GM19240 (cell line): ENCODE data around the gene MOK.

Experiments
- DNase-seq: peaks from one replicate; pipeline ENCODE4 v3.0.0; 2011; ENCODE audit warnings: low spot score; ENCODE audit not compliant: insufficient read length

The MOK gene

DNA sequence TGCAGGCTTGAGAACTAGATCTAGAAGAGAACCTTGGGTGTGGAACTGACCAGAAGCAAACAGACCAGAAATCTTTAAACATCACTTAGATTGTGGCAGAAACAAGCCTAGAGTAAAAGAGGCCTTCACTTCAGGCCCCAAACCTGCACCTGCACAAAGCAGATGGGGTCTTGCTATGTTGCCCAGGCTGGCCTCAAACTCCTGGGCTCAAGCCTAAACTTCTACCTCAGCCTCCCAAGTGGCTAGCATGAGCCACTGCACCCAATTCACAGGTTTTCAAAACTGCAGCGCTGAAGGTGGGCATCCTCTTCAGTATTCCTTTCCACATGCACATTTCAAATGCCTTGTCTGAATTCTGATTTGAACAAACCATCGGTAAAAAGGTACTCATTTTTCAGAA is 19.9 kb downstream of the MOK start:
- DNase-seq, result no peak

DNA sequence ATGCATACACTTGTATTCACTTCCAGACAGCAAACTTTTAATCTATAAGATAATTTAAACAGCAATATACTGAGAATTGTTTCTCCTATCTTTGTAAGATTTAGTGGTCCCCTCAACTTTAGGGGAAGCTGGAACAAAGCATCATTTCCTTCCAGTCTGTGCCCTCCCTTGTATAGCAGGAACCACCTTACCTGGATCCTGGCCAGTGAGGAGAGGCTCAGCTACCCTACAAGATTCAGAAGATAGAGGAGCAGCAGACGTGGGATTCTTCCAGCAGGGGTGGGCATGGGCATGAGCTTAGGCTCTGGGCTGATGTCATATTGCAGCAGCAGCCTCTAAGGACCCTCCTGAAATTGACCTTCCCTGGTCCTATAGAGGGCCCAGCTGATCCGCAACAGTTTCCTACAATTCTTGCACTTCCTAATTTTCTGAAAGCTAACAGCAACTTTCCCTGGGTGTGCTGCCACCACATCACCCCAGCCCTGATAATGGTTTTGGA is 21.3 kb downstream of the MOK start:
- DNase-seq, result no peak

DNA sequence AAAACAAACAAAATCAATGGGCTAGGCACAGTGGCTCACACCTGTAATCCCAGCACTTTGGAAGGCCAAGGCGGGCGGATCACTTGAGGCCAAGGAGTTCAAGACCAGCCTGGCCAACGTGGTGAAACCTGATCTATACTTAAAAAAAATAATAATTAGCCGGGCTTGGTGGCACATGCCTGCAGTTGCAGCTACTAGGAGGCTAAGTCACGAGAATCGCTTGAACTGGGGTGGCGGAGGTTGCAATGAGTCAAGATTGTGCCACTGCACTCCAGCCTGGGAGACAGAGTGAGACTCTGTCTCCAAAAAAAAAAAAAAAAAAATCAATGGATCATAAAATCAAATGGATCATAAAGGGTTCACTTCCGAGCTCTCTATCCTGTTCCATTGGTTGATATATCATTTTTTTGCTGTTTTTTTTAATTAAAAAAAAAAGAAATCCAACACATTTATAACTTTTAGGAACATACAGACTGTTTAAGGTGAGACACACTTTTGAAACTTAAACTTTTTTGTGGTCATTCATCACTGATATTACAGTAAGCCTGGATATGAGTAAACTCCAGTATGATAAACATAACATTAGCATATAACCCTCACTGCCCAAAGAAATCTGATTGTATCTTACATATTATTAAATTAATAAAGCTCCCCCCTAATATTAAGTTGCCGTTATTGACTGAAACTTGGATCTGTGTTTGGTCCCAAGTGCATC is 22.1 kb downstream of the MOK start:
- no peak for DNase-seq

DNA sequence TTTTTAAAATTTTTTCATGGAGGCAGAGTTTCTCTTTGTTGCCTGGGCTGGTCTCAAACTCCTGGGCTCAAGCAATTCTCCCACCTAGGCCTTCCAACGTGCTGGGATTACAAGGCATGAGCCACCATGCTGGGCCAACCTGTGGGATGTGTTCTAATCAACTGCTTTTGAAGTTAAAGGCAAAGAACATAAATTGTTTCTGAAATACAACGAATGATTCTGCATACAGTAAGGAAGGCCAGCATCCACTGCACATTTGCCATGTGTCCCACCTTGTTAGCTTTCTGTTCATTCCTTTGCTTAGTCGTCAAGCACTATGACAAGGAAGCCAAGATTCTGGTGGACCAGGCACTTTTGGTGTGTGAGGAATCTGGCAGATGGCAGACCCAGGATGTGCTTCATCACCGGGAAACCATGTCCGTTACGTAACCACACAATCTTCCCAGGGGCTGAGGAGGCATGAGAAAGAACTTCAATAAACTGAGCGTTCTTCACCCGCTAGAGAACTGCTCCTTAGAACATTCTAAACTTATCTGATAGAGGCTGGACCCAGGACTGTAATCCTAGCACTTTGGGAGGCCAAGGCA is 24.5 kb downstream of the MOK start:
- no peak for DNase-seq

DNA sequence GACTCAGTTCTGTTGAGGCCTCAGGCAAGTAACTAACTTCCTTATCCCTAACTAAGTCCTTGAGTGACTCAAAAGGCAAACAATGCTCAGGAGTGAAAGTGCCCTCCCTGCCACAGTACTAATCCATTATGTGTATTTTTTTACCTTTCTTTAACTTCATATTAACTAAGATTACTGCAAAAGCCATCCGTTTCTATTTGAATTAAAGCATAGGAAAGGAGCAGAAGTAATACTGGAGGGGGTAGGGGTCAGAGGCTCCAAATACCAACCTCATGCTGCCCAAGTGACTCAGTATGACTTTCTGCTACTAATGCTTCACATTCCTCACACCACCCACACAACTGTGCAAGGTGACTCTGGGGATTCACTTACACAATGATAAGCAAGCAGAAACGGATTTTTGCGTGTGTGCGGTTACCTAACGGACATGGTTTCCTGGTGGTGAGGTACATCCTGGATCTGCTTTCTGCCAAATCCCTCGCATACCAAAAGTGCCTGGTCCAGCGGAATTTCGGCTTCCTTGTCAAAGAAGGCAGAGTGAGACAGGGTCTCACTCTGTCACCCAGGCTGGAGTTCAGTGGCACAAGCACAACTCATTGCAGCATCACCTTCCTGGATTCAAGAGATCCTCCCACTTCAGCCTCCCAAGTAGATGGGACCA is 25.1 kb downstream of the MOK start:
- no peak for DNase-seq

DNA sequence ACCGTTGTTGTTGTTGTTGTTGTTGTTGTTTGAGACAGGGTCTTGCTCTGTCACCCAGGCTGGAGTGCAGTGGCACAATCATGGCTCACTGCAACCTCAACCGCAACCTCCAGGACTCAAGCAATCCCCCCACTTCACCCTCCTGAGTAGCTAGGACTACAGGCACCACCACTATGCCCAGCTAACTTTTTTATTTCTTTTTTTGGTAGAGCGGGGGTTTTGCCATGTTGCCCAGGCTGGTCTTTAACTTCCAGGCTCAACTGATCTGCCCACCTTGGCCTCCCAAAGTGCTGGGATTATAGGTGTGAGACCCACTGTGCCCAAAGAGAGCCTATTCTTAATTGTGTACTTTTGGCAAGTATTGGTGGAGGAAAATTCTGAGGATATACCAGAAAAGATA is 25.7 kb downstream of the MOK start:
- DNase-seq, result no peak

DNA sequence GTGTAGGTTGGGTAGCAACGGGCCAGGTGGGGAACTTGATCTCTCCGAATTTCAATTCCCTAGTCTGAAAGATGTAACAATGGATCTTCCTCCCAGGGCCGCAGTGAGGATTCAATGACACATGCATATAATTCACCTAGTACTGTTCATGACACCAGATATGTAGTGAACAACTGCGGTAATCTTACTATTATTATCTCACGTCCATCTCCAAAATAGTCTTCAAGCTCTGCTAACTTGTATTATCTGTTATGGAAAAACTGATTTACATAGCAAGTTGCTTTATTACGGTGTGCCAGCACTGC is 26.4 kb downstream of the MOK start:
- DNase-seq, result no peak

DNA sequence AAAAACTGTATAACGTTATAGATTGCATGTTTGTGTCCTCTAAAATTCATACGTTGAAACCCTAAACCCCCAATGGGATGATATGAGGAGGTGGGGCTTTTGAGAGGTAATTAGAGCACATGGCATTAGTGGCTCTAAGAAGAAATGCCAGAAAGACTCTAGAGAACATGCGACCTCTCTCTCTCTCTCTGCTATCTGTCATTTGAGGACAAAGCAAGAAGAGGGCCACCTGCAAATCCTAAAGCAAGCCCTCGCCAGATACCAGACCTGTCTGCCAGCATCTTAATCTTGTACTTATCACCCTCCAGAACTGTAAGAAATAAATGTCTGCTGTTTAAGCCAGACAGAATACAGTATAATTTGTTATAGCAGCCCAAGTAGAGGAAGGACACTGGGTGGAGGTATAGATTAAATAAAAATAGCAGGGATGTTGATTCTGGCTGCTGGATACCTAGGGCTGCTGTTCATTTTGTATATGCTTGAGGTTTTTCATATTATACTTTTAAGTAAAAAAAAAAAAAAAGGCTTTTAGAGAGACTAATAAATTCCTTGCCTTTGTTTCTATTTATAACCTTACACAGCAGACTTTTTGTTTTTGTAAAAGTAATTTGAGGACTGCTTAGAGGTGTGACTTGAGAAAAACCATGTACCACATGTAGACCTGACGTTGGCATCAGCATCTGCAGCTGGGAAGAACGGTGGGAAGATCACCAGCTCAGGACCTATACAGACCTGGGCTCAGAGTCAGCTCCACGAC is 26.9 kb downstream of the MOK start:
- DNase-seq, result no peak

DNA sequence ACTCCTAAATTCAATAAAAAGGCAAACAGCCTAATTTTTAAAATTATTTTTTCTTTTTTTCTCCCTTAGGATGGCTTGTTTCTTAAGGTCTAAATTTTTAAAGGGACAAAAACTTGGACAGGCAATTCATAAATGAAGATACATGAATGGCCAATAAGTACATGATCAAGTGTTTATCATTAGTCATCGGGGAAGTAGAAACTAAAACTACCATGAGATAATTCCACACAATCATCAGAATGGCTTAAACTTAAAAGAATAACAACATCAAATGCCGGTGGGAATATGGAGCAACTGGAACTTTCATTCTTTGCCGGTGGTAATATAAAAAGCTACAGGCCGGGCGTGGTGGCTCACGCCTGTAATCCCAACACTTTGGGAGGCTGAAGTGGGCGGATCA is 29.1 kb downstream of the MOK start:
- no peak for DNase-seq

DNA sequence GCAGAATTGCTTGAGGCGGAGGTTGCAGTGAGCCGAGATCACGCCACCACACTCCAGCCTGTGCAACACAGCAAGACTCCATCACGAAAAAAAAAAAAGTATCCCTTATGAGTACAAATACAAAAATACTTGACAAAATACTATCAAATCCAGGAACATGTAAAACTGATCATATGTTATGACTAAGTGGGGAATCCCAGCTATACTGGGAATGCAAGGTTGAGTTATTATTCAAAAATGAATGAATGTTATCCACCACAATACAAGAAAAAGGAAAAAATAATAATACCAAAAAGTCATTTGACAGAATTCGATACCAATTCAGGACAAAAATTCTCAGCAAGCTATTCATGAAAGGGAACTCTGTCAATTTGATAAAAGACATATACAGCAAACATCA is 32.6 kb downstream of the MOK start:
- DNase-seq, result no peak

DNA sequence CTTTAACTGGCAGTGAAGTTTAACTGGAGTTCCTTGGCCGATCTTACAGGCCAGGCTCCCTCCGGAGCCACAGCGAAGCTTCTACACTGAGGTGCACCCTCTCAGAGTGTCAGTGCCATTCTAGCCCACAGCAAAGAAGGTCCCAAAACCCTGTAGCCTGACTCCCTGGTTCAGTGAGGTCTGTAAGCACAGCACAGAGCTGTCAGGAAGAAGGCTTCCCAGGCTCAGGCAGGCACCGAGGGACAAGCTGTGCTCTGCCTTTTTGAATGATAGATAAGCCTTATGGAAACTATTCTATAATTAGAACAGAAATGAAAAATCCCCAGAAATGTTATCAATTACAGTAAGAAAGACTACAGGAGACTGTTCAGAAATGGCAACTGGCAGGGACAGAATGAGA is 40.2 kb downstream of the MOK start:
- DNase-seq, result no peak

DNA sequence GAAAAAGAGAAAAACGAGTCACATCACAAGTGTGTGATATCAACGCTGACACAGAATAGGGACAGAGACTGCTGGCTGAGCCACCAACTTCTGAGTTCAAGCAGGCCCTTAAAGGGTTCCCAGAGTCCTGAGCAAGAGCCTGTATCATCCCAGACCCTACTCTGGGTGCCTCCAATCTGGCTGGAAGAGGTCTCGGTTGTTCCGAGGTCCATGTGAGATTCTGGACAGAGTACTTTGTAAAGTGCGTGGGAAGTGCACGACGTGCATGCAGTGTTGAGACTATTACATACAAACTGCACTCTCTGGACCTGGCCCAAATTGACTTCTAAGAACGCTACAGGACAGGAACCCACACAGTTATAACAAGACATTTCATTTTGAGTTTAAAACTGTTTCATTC is 40.6 kb downstream of the MOK start:
- DNase-seq, result no peak

DNA sequence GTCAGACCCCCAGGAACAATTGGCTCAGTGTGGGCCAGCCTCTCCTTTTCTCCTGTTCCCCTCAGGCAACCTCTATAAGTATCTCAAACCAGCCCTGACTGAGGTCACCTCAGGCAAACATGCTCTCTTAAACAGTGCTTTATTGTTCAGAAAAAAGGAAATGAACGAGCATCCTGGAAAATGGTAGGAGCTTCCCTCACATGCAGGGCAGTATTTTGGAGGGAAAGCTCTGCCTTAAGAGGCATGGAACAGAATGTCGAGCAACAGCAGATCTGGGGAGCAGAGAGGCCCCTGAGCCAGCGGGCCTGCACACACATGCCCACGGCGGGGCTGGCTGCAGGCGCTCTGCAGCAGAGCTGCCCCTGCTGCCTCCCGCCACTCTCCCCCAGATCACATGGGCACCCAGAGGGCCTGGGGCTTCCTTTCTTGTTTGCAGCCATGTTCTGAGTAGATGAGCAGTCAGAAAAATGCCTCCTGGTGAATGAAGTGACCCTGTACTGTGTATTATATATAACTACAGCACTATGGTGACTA is 42.0 kb downstream of the MOK start:
- no peak for DNase-seq

DNA sequence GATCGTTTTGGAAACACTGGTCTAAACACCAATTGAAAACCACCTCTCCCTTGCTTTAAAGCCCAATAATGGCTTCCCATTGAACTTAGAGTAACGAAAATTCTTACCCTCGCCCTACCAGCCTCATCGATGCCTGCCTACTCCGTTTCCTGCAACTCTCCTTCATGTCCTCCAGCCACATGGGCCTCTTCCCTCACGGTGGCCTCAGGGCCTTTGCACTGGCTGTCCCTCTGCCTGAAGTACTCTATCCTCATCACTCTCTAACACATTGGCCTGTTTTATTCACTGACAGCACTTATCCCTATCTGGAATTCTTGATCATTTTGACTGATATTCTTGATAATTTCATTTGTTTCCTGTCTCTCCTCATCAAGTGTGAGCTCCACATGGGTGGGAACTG is 46.8 kb downstream of the MOK start:
- no peak for DNase-seq

DNA sequence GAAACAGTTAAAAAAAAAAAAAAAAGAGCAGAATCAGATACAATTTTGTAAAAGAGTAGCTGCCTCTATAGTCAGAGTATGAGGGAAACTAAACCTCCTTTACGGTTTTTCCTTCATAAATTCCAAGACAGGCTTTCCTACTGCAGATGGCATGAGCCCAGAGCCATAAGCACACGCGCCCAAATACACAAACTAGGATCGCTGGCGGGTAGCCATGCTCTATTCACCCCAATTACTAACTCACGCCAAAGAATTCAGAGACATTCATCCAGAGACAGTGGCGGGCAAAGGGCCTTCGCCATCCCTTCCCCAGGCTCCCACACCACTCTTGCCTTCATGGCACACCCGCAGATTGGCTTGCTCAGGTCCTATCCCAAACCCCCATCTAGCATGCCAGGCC is 48.2 kb downstream of the MOK start:
- no peak for DNase-seq

DNA sequence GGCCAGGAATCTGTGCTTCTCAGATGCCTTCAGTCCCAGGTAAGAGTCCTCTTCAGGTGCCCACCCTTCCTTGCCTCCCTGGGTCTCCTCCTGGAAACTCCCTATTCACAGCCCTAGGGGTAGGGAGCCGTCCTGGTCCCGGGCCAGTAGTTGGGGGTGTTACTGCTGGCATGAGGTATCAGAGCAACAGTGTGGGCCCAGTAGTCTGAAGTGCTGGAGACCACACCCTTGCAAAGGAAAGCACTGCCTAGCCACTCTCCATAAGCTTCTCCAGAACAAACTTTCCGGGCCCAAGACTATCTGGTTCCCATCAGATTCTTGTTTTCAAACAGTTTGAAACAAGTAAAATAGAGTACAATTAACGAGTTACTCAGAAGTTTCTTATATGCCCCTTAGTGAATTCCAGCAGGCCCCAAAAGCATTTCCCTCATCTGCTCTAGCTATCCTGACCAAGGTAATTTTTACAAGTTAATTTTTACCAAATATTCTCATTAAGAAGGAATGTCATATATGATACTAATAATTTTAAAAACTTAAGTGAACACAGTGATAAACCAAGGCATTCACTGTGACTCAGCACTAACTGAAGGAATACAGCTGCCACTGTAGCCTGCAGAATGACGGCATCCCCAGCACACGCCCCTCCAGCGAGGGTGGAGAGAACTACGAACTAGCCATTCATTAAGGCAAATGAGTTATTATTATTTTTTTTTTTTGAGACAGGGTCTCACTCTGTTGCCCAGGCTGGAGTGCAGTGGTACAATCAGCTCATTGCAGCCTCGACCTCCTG is 49.4 kb downstream of the MOK start:
- no peak for DNase-seq

DNA sequence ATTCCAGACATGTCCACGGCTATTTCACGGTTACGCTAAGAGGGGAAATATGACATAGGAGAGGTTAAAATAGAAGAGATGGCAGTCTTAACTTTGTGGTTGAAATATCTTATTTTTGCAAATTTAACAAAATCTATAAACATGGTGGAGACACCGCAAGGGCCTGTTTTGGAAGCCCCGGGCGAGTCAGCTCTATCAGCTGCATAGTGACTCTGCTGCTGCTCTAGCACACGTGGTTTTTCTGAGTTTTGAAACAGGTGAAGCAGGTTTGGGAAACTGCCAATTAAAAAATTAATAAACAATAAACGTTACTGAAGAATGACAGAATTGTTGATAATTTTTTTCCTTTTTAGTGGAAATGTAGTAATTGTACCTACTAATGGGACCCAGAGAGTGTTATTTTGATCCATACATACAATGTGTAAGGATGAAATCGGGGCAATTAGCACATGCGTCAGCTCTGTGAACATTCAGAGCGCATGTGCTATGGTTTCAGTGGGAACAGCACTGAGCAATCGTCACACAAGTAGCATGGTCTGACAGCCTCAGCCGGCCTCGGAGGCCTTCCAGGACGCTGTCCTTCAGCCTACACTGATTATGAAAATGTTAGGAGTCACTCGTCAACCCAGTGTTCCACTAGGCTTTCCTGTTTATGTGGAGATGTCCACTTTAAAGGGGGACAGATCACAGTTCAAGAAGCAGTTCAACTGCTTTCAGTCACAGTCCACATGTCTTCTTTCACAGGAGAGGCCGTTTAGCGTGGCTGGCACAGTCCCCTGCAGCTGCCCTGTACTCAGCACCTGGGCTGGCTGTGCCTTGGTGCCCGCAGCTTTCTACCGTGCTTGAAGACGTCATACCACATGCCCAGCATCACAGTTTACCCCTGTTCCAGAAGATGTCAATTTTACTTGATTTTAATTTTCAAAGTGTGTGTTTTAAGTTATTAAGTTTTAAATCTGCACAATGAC is 51.8 kb downstream of the MOK start:
- DNase-seq, result no peak

DNA sequence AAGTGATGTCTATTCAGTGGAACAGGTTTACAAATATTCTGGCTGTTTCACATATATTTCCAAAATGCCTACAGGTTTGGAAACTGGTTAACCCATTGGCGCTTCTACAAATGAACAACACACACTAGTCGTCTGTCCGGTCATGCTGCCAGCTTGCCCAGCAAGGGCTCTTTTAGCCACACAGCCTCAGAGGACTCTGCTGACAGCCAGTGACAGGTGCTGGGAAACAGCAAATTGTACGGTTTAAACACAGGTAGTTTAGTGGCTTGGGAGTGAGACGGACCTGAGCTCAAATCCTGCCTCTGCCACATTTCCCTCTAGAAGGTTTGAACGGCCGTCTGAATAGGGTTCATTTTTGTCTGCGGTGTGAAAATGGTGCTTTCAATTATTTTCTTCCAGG is 53.8 kb downstream of the MOK start:
- DNase-seq, result no peak

DNA sequence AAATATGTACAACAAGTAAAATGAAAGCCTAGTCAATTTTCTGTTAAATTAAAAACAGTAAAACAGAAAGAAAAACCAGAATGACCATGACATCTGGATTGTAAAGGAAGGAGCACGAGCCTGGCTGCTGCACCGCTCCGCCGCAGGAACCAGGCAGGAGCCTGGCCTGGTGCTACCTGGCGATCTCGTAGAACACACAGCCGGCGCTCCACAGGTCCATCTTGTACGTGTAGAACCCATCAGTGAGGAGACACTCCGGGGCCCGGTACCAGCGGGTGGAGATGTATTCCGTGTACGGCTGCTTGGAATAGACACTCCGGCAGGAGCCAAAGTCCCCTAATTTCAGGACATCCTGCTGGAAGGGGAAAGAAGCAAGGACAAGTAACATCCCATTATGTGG is 54.3 kb downstream of the MOK start:
- no peak for DNase-seq

DNA sequence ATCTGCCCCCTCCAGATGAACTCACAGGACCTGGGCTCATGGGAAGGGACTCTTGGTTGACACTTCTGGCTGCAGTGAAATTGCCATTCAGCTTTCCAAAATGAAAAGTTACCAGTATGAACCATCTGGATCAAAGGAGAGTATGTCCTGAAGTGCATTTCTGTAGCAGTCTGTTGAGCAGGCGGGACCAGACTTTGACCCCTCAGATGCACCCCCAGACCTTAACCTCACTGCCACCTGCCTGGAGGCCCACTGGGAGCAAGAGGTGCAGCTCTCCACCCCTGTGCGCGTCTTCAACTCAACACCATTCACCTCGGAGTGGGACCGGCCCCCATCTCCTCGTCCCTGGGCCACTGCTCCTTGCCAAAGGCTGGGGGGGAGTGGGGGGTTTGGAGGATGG is 55.0 kb downstream of the MOK start:
- no peak for DNase-seq
